Fibroblast of pulmonary artery (primary cell): ENCODE data around the gene CCDC194.

Experiments
- DNase-seq: peaks from one replicate; pipeline ENCODE4 v3.0.0-alpha.2; 2010; ENCODE audit warnings: low read depth
- H3K4me3 ChIP-seq: replicated peaks from 2 replicates; pipeline ENCODE4 v1.5.1; 2011; ENCODE audit warnings: low read depth, mild to moderate bottlenecking, control low read depth, low read length, moderate library complexity
- TF ChIP-seq, protein P1 (sequence below): IDR thresholded peaks from 2 replicates; pipeline ENCODE4 v1.5.1; 2011; ENCODE audit warnings: mild to moderate bottlenecking, control low read depth, low read length, inconsistent platforms; ENCODE audit errors: missing control alignments

CCDC194 gene

DNA sequence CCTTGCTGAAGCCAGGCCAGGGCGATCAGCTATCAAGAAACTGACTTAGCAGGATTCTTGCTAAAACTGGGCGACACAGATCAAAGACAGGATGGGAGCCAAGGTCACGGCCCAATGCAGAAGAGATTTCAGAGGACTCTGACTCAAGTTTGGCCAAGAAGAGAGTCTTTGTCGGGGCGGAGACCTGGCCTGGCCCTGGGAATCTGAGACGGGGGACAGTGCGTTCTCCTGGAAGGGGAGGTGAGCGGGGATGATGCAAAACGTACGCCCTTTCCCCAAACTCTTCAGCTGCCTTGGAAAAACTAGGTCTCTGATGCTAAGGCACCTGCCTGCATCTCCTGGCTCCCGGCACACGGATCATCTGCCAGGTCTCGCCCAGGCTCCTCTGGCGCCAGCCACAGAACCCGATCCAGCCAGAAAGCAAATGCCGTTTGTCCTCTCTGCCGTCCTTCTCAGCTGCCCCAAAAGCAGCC lies 35.7 kb upstream of the CCDC194 start:
- H3K4me3 ChIP-seq, result no peak overlapping the region
- DNase-seq, result no peak
- TF ChIP-seq, protein P1, sequence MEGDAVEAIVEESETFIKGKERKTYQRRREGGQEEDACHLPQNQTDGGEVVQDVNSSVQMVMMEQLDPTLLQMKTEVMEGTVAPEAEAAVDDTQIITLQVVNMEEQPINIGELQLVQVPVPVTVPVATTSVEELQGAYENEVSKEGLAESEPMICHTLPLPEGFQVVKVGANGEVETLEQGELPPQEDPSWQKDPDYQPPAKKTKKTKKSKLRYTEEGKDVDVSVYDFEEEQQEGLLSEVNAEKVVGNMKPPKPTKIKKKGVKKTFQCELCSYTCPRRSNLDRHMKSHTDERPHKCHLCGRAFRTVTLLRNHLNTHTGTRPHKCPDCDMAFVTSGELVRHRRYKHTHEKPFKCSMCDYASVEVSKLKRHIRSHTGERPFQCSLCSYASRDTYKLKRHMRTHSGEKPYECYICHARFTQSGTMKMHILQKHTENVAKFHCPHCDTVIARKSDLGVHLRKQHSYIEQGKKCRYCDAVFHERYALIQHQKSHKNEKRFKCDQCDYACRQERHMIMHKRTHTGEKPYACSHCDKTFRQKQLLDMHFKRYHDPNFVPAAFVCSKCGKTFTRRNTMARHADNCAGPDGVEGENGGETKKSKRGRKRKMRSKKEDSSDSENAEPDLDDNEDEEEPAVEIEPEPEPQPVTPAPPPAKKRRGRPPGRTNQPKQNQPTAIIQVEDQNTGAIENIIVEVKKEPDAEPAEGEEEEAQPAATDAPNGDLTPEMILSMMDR, result no peak

DNA sequence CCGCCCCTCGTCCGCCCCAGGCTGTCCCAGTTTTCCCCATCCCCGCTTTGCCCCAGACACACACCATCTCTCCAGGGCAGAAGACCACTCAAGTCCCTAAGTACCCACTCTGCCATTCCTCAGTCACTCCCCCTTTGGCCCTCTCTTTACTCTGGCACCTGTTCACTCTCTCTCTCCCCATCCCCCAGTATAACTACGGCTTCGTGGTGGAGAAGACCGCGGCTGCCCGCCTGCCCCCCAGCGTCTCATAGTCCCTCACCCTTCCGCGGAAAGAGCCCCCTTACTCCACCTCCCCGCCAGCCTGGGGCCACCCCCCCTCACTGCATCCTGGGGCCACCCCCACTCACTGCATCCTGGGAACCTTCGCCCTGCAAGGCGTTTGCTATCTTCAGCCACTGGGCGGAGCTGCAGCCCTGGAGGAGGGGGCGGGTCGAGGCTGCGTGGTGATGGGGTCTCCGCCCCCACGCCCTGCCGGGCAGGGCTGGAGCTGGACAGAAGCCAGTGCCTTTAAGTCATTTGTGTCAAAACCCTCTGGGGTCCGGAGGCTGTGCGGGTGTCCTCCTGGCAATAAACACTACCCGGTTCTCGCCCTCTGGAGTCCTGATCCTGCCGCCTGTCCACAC lies 30.9 kb upstream of the CCDC194 start:
- TF ChIP-seq, protein P1, result peak; percentile 49
- no peak overlapping the region for H3K4me3 ChIP-seq
- peak; percentile 53 for DNase-seq

DNA sequence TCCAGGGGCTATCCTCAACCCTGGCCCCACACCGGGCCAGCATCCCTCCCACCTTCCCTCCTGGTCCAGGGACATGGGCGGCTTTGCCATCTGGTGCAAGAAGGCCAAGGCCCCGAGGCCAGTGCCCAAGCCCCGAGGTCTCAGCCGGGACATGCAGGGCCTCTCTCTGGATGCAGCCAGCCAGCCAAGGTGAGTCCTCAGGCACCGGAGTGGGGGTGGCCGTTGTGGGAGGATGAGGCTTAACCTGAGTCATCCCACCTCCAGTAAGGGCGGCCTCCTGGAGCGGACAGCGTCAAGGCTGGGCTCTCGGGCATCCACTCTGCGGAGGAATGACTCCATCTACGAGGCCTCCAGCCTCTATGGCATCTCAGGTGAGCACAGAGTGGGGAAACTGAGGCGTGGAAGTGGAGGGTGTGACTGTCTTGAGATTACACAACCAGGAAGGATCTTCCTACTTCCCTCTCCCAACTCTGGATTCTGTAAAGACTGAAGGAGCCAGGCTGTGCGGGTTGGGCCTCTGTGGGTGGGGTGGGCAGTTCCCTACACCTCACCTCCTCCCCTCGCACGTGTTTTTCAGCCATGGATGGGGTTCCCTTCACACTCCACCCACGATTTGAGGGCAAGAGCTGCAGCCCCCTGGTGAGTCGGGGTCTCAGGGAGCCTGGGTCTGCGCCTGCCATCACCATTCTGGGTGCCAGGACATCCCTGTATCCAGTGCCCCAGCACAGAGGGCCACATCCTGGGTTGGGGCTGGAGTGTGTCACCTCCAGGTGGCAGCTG lies 29.6 kb upstream of the CCDC194 start:
- H3K4me3 ChIP-seq, result no peak overlapping the region
- TF ChIP-seq, protein P1, result no peak
- DNase-seq, result no peak

DNA sequence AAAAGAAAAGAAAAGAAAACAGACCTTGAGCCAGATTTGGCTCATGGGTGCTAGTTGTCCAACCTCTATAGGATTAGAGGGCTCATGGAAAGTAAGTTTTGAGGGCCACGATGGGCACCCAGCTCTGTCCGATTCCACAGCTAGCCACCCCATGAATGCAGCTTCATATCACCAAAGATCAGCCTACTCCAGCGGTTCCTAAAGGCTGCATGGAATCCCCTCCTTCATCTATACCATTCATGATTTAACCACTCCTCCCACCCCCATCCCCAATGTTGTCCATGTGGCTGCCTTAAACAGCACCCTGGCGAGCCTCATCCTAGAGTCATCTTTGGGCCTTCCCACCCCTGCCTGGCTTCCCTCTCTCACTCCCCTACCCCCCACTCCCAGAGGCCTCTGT lies 27.9 kb upstream of the CCDC194 start:
- TF ChIP-seq, protein P1, result no peak
- no peak for DNase-seq

DNA sequence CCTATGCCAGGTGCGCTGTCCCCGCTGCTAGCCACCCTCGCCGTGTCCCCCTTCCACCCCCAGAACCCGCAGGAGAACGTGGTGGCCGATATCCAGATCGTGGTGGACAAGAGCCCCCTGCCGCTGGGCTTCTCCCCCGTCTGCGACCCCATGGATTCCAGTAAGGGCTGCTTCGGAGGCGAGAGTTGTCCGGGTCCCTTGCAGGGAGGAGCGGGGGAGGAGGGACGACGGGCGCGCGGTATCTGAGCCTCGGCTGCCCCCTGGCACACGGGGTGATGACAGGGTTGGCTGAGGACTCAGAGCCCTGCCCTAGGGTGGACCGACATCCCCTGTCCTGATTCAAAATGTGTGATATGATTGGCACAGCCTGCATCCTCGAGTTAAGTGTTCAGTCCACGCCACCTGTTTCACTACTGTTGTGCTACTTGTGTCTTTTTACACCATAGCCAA lies 26.5 kb upstream of the CCDC194 start:
- TF ChIP-seq, protein P1, result no peak
- no peak for DNase-seq
- peak overlapping the region; percentile 84 for H3K4me3 ChIP-seq

More for the DNA sequence above, 27.9 kb upstream of the CCDC194 start:
- H3K4me3 ChIP-seq, result no peak overlapping the region

DNA sequence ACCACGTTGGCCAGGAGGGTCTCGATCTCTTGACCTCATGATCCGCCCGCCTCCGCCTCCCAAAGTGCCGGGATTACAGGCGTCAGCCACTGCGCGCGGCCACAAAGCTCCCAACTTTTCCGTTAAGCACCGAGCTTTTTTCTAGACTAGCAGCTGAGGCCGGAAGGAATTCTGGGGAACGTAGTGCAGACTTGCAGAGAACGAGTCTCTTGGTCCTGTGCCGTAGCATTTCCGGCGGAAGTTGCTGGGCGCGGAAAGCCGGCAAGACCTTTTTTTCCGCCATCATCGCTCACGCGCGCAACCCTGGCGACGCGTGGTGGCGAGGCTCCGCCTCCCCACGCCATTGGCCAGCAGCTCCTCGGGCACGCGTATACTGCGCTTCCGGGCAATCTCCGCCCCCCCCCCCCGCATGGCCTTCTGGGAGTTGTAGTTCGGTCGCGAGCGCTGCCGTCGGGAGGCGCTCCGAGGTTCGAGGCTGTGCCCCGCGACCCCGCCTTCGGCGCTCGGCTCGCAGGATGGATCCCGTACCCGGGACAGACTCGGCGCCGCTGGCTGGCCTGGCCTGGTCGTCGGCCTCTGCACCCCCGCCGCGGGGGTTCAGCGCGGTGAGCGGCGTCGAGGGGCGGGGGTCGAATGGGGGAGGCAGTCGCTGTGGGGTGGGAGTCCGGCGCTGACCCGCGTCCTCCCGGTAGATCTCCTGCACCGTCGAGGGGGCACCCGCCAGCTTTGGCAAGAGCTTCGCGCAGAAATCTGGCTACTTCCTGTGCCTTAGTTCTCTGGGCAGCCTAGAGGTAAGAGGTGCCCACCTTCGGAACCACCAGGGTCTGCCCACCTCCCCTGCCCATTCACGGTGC lies 25.9 kb upstream of the CCDC194 start, which contains the start of gene MVB12A:
Gene MVB12A, plus strand, starts transcription at position 427 of the 854 bp plus-strand sequence. Its CDS starts 89 bp downstream, at position 516.
- TF ChIP-seq, protein P1, result no peak
- peak; percentile 100 for DNase-seq
- H3K4me3 ChIP-seq, result peak within 1 kb of the TSS; percentile 84
